K562 (cell line): ENCODE measurements around the gene KCNH2. TPM values are rescaled to one million over a fixed set of nuclear protein-coding genes. Genes with fewer than 3 reads are reported as not detected.

ENCODE experiments used
- ATF2 ChIP-seq: sonication (generic); formaldehyde crosslinking; IDR thresholded peaks from 2 replicates; pipeline ENCODE4 v1.8.1; 2022; ENCODE audit warnings: missing genetic modification reagents
- ATF7 ChIP-seq: fragments of 450-650 bp; IDR thresholded peaks from 2 replicates; pipeline ENCODE4 v1.7.1; 2014; ENCODE audit warnings: mild to moderate bottlenecking, moderate library complexity
- C11orf30 ChIP-seq: fragments of 450-650 bp; IDR thresholded peaks from 2 replicates; pipeline ENCODE4 v1.6.1; 2016; ENCODE audit warnings: low read depth, mild to moderate bottlenecking
- CREB5 ChIP-seq: fragments of 250-450 bp; sonication (Bioruptor Pico); IDR thresholded peaks from 2 replicates; pipeline ENCODE4 v1.5.0; 2020; ENCODE audit warnings: mild to moderate bottlenecking
- FOXP1 ChIP-seq: sonication (generic); formaldehyde crosslinking; IDR thresholded peaks from 2 replicates; pipeline ENCODE4 v1.8.0; 2022; ENCODE audit warnings: mild to moderate bottlenecking, missing genetic modification reagents
- NFXL1 ChIP-seq: fragments of 450-650 bp; formaldehyde crosslinking; IDR thresholded peaks from 2 replicates; pipeline ENCODE4 v1.4.0; 2021; ENCODE audit warnings: mild to moderate bottlenecking
- NR2F6 ChIP-seq: fragments of 450-650 bp; formaldehyde crosslinking; IDR thresholded peaks from 2 replicates; pipeline ENCODE4 v1.4.0; 2020; ENCODE audit warnings: mild to moderate bottlenecking
- POLR3G ChIP-seq: IDR thresholded peaks from 2 replicates; pipeline ENCODE4 v1.6.1; 2011; ENCODE audit not compliant: insufficient read length, insufficient replicate concordance; ENCODE audit errors: extremely low read depth
- REST ChIP-seq, 2 experiments: fragments of 450-650 bp; formaldehyde crosslinking in 1 of 2; IDR thresholded peaks; 2 replicates each; pipeline versions ENCODE4 v1.4.0 to v1.6.1; 2014 to 2020; ENCODE audit warnings: mild to moderate bottlenecking in 2 of 2, borderline replicate concordance in 1 of 2, low read depth in 1 of 2
- RFX5 ChIP-seq: IDR thresholded peaks from 2 replicates; pipeline ENCODE4 v1.6.1; 2011; ENCODE audit warnings: low read depth, mild to moderate bottlenecking, improper control_type of control experiment, low read length
- RHOXF2B ChIP-seq: fragments of 250-450 bp; sonication (Bioruptor Pico); conservative IDR thresholded peaks from 2 replicates; pipeline ENCODE4 v1.5.1; 2021
- SMC3 ChIP-seq: conservative IDR thresholded peaks from 2 replicates; pipeline ENCODE4 v1.6.1; 2011; ENCODE audit warnings: low read depth, low read length, improper control_type of control experiment; ENCODE audit not compliant: insufficient read depth
- TAF1 ChIP-seq: IDR thresholded peaks from 2 replicates; pipeline ENCODE4 v1.6.1; 2011; ENCODE audit warnings: mild to moderate bottlenecking, low read length, moderate library complexity; ENCODE audit not compliant: insufficient read depth, control insufficient read depth, severe bottlenecking; ENCODE audit errors: extremely low read depth
- TCF7L2 ChIP-seq: fragments of 150-350 bp; IDR thresholded peaks from 2 replicates; pipeline ENCODE4 v1.6.1; 2016; ENCODE audit warnings: low read depth, mild to moderate bottlenecking, low read length, moderate library complexity
- TRIM25 ChIP-seq: fragments of 450-650 bp; IDR thresholded peaks from 2 replicates; pipeline ENCODE4 v1.7.0; 2016; ENCODE audit warnings: borderline replicate concordance
- polyA plus RNA-seq, 8 experiments: library from polyadenylated mRNA; depleted of rRNA in 4 of 8; stranded (reverse) in 5 of 8; unstranded in 3 of 8; fragments of >200 nt; fragmentation: Nextera tagmentation in 2 of 8; fragmentation: Illumina TruSeq in 1 of 8; extraction: Ambion mirVana in 2 of 8; extraction: Trizol in 1 of 8; gene quantifications; 2 replicates each; pipeline versions ENCODE4 v1.2.1 to v1.2.3, GENCODE V29; 2011 to 2014; ENCODE audit warnings: inconsistent platforms in 1 of 8, missing spikeins in 1 of 8
- total RNA-seq, 7 experiments: library from RNA; depleted of rRNA in 6 of 7; stranded (reverse); fragments of >200 nt in 6 of 7; fragmentation: Illumina TruSeq in 2 of 7; extraction: Trizol in 2 of 7; gene quantifications; 2 replicates each; pipeline versions ENCODE4 v1.2.1 to v1.2.3, GENCODE V29; 2011 to 2021; ENCODE audit warnings: low replicate concordance in 1 of 7

The KCNH2 gene
- total and polyA plus RNA-seq, 9 of the 15 experiments (the other 6 are each of a cell fraction or from before 2014, with no cell fraction given): 18.1 to 368 (median 218) TPM

GRCh38 chr7:151017953-151018420 lies 39.9 kb upstream of the KCNH2 start (continued):
- TF ChIP-seq REST (IDR thresholded peaks at IDR 0.05; ENCODE audit: borderline replicate concordance): peak; percentile 83
- TF ChIP-seq REST (CRISPR knock-in tag; IDR thresholded peaks at IDR 0.05; ENCODE audit: low read depth): peak; percentile 14; the same call in 1 of the 2 replicates
- TF ChIP-seq NFXL1 (CRISPR knock-in tag): no peak
- no peak for TF ChIP-seq RFX5
- TF ChIP-seq POLR3G: no peak
- peak; percentile 85 for TF ChIP-seq SMC3
- peak; percentile 92; the same call in 1 of the 2 replicates for TF ChIP-seq TRIM25
- no peak for TF ChIP-seq ATF2
- TF ChIP-seq RHOXF2B (CRISPR knock-in tag): 0 out of 2 replicates have a peak, but pooled peaks have one; percentile 64
- TF ChIP-seq NR2F6: no peak
- peak; percentile 50 for TF ChIP-seq TAF1
- no peak for TF ChIP-seq FOXP1 (CRISPR knock-in tag)
- no peak; the same call in 1 of the 2 replicates for TF ChIP-seq CREB5
- peak; percentile 78 for TF ChIP-seq ATF7
- no peak for TF ChIP-seq C11orf30
- no peak for TF ChIP-seq TCF7L2
